Measurements from ENCODE around the gene GAB4. TPM values are rescaled to one million over a fixed set of nuclear protein-coding genes. Genes with fewer than 3 reads are reported as not detected.

The GAB4 gene
- total and polyA plus RNA-seq, 2 experiments from 2014 or later = not detected

DNA sequence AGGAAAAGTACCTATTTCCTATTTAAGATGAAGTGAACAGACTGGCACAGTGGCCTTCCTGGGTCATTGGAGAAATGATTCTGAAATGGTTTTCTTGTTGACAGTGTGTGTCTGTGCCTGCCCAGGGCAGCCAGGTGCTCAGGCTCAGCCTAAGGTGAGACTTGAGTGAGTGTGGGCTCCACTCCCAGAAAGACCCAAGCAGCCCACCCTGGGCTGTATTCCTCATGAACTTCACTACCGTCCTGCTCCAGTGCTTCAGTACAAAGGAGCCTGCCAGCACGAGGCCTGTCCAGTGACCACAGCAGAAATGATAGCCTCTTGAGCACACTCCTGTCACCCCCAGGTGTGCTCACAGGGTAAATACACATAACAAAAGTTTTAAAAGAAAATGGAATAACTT is 49.5 kb downstream of the GAB4 start:
- Histone ChIP-seq H3K4me1 (ENCODE audit: insufficient read depth) (no peaks in the 10 kb centered on the region), H4K20me1 (ENCODE audit: insufficient read depth, poor library complexity, severe bottlenecking) (no peaks in the 10 kb centered on the region), H2AFZ (no peak overlapping the region), H3K9me3 (ENCODE audit: low read depth) (no peaks in the 10 kb centered on the region), H3K79me2 (no peaks in the 10 kb centered on the region), H3K4me3 (no peak overlapping the region), H3K36me3 (replicated peaks; ENCODE audit: insufficient read depth, low read depth) (no peaks in the 10 kb centered on the region), H3K9me2 (replicated peaks; ENCODE audit: insufficient read depth) (no peaks in the 10 kb centered on the region), H3K27ac (no peak overlapping the region), H3K4me2 (no peak overlapping the region), H3K27me3 (no peaks in the 10 kb centered on the region)
- TF ChIP-seq EZH2phosphoT487 (IDR thresholded peaks at IDR 0.05; ENCODE audit: low read depth, severe bottlenecking, unreplicated experiment) = no peak
- TF ChIP-seq, protein P1, sequence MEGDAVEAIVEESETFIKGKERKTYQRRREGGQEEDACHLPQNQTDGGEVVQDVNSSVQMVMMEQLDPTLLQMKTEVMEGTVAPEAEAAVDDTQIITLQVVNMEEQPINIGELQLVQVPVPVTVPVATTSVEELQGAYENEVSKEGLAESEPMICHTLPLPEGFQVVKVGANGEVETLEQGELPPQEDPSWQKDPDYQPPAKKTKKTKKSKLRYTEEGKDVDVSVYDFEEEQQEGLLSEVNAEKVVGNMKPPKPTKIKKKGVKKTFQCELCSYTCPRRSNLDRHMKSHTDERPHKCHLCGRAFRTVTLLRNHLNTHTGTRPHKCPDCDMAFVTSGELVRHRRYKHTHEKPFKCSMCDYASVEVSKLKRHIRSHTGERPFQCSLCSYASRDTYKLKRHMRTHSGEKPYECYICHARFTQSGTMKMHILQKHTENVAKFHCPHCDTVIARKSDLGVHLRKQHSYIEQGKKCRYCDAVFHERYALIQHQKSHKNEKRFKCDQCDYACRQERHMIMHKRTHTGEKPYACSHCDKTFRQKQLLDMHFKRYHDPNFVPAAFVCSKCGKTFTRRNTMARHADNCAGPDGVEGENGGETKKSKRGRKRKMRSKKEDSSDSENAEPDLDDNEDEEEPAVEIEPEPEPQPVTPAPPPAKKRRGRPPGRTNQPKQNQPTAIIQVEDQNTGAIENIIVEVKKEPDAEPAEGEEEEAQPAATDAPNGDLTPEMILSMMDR (IDR thresholded peaks at IDR 0.05; ENCODE audit: poor library complexity) = no peak
- no peak for TF ChIP-seq EZH2 (IDR thresholded peaks at IDR 0.05; ENCODE audit: borderline replicate concordance)
- no peak for DNase-seq (ENCODE audit: low spot score)
- 93% methylated on average over 2 of the region's 2 CpGs for WGBS (ENCODE audit: low lambda C conversion rate, missing lambda C conversion rate)

DNA sequence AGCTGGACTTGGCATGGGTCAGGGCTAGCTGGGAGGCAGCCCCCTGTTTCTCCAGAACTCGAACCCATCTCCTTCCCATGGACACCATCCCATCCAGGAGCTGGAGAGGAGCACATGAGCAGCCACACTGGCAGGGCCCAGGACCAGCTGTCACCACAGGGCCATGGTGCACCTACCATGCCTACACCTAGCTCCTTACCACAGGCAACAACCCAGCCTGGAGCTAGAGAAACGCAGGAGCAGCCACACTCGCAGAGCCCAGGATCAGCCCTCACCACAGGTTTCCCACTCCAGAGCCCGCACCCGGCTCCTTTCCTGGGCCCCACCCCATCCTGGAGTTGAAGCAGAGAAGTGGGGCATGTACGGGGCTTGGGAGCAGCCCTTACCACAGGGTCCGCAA is 50.2 kb downstream of the GAB4 start:
- no peak for DNase-seq (ENCODE audit: low spot score)
- H2AFZ ChIP-seq = no peak overlapping the region
- no peak for TF ChIP-seq EZH2 (IDR thresholded peaks at IDR 0.05; ENCODE audit: borderline replicate concordance)
- TF ChIP-seq, protein P1 (IDR thresholded peaks at IDR 0.05; ENCODE audit: poor library complexity) = no peak
- TF ChIP-seq EZH2phosphoT487 (IDR thresholded peaks at IDR 0.05; ENCODE audit: low read depth, severe bottlenecking, unreplicated experiment) = no peak

GRCh38 chr22:16956290-16956689 is 51.7 kb downstream of the GAB4 start:
- no peaks in the 10 kb centered on the region for H3K9me2 ChIP-seq (replicated peaks; ENCODE audit: insufficient read depth)
- 74% methylated on average over 6 of the region's 6 CpGs for WGBS (ENCODE audit: low lambda C conversion rate, missing lambda C conversion rate)
- H3K9me3 ChIP-seq (ENCODE audit: low read depth) = no peaks in the 10 kb centered on the region
- no peak overlapping the region for H3K4me2 ChIP-seq
- no peak overlapping the region for H3K27ac ChIP-seq
- no peaks in the 10 kb centered on the region for H3K4me1 ChIP-seq (ENCODE audit: insufficient read depth)
- H4K20me1 ChIP-seq (ENCODE audit: insufficient read depth, poor library complexity, severe bottlenecking) = no peaks in the 10 kb centered on the region
- no peak for TF ChIP-seq EZH2 (IDR thresholded peaks at IDR 0.05; ENCODE audit: borderline replicate concordance)
- no peak for TF ChIP-seq EZH2phosphoT487 (IDR thresholded peaks at IDR 0.05; ENCODE audit: low read depth, severe bottlenecking, unreplicated experiment)
- TF ChIP-seq, protein P1 (IDR thresholded peaks at IDR 0.05; ENCODE audit: poor library complexity) = no peak
- DNase-seq (ENCODE audit: low spot score) = no peak
- H3K36me3 ChIP-seq (replicated peaks; ENCODE audit: insufficient read depth, low read depth) = no peaks in the 10 kb centered on the region
- H3K79me2 ChIP-seq = no peaks in the 10 kb centered on the region
- no peak overlapping the region for H3K4me3 ChIP-seq
- no peak overlapping the region for H2AFZ ChIP-seq
- no peaks in the 10 kb centered on the region for H3K27me3 ChIP-seq

More for the DNA sequence above, 50.2 kb downstream of the GAB4 start:
- WGBS (ENCODE audit: low lambda C conversion rate, missing lambda C conversion rate) = 83% methylated on average over 7 of the region's 7 CpGs
- Histone ChIP-seq H3K4me2 (no peak overlapping the region), H3K9me3 (ENCODE audit: low read depth) (no peaks in the 10 kb centered on the region), H3K79me2 (no peaks in the 10 kb centered on the region), H3K9me2 (replicated peaks; ENCODE audit: insufficient read depth) (no peaks in the 10 kb centered on the region), H3K4me1 (ENCODE audit: insufficient read depth) (no peaks in the 10 kb centered on the region), H4K20me1 (ENCODE audit: insufficient read depth, poor library complexity, severe bottlenecking) (no peaks in the 10 kb centered on the region), H3K27ac (no peak overlapping the region), H3K4me3 (no peak overlapping the region), H3K27me3 (no peaks in the 10 kb centered on the region), H3K36me3 (replicated peaks; ENCODE audit: insufficient read depth, low read depth) (no peaks in the 10 kb centered on the region)

Data from hepatocyte (in vitro differentiated cells).